ENCODE data around the gene RBM28.
"Not testable (repeated sequence)": the region's sequence is repeated elsewhere in the genome, so short reads cannot be mapped to it uniquely, and the experiment has no call there.

Gene RBM28

GRCh38 chr7:128335730-128336129, 8.0 kb downstream of the RBM28 start:
- no peak for DNase-seq

- no peak for DNase-seq
Observed at GRCh38 chr7:128324368-128324680, 19.4 kb downstream of the RBM28 start.

GRCh38 chr7:128323459-128324367, 20.0 kb downstream of the RBM28 start:
- DNase-seq, result no peak

GRCh38 chr7:128323040-128323439, 20.7 kb downstream of the RBM28 start:
- no peak for DNase-seq

GRCh38 chr7:128322040-128322643, 21.6 kb downstream of the RBM28 start:
- no peak for DNase-seq

GRCh38 chr7:128321044-128321422, 22.7 kb downstream of the RBM28 start:
- DNase-seq, result no peak

- no peak for DNase-seq
Observed at GRCh38 chr7:128318691-128319090, 25.0 kb downstream of the RBM28 start.

- no peak for DNase-seq
Observed at GRCh38 chr7:128311013-128311412, 32.7 kb downstream of the RBM28 start.

- DNase-seq, result no peak
Observed at GRCh38 chr7:128310499-128310898, 33.2 kb downstream of the RBM28 start.

GRCh38 chr7:128309976-128310375, 33.7 kb downstream of the RBM28 start:
- DNase-seq, result no peak

GRCh38 chr7:128309124-128309523, 34.6 kb downstream of the RBM28 start:
- DNase-seq, result no peak

- no peak for DNase-seq
Observed at GRCh38 chr7:128307061-128307460, 36.6 kb downstream of the RBM28 start.

GRCh38 chr7:128304212-128304611, 39.5 kb downstream of the RBM28 start:
- no peak for DNase-seq

- DNase-seq, result no peak
Observed at GRCh38 chr7:128303643-128304042, 40.1 kb downstream of the RBM28 start.

GRCh38 chr7:128303133-128303532, 40.6 kb downstream of the RBM28 start:
- no peak for DNase-seq

- no peak for DNase-seq
Observed at GRCh38 chr7:128302139-128302538, 41.6 kb downstream of the RBM28 start.

- DNase-seq, result no peak
Observed at GRCh38 chr7:128299109-128299607, 44.5 kb downstream of the RBM28 start.

GRCh38 chr7:128298004-128298403, 45.7 kb downstream of the RBM28 start:
- not testable (repeated sequence) for DNase-seq

GRCh38 chr7:128287556-128287955, 56.2 kb downstream of the RBM28 start:
- no peak for DNase-seq

- no peak for DNase-seq
Observed at GRCh38 chr7:128284102-128284501, 59.6 kb downstream of the RBM28 start.

- no peak for DNase-seq
Observed at GRCh38 chr7:128281605-128282380, 61.9 kb downstream of the RBM28 start.

- not testable (repeated sequence) for DNase-seq
Observed at GRCh38 chr7:128280451-128280850, 63.3 kb downstream of the RBM28 start.

GRCh38 chr7:128279124-128279713, 64.5 kb downstream of the RBM28 start:
- DNase-seq, result no peak

All from NCI-H524 treated with DMSO at 0.1 percent for 48 hours (cell line).